GM21717 (cell line): ENCODE results near the gene COL6A6.
"Not testable (repeated sequence)": the region's sequence is repeated elsewhere in the genome, so short reads cannot be mapped to it uniquely, and the experiment has no call there.

Source experiments
- ATAC-seq: cut with Tn5 transposase; IDR thresholded peaks from one replicate; pipeline ENCODE4 v1.9.1; 2021; ENCODE audit warnings: mild to moderate bottlenecking, moderate library complexity; ENCODE audit not compliant: unreplicated experiment

The COL6A6 gene

DNA sequence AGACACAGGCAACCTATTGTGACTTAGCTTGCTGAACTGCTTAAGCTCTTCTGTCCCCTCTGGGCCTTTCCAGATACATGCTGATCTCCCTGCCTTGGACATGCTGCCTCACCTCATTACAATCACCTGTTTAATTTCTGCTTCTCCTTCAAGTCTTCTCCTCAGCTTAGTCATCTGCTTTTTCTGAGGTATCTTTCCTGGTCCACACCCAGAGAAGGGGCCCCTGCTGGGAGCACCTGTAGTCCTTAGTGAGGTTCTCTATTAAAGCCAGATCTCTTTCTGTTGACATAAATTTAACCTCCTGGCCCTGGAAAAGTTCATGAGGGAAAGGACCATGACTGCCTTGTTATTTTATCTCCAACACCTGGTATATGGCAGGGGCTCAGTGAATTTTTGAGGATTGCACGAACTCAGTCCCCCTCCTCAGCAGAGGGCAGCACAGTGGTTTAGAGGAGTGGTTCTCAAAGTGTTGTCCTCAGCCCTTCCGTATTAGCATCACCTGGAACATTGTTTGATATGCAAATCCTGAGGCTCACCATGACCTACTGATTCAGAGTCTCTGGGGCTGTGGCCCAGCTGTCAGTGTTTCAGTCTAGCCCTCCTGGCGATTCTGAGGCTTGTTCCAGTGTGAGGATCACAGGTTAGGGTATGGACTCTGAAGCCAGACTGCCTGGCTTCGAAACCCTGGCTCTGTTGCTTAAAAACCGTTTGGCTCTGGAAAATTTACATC, 12.7 kb downstream of the COL6A6 start:
- ATAC-seq, result no peak

DNA sequence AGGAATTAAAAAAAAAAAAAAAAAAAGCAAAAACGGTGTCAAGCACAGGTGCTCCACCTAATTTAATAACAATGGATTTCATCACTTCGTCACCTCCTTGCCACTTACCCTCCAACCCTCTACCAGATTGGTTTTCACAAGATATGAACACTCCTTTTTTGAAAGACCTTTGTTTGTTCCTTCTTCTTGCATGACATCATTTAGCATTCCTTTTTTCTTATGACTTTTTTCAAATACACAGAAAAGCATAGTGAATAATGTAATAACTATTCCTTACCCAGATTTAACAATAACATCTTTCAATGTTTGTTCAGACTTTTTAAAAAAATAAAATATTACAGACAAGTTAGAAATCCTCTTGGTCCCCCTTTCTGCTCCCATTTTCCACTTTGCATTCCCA, 16.3 kb downstream of the COL6A6 start:
- no peak for ATAC-seq

DNA sequence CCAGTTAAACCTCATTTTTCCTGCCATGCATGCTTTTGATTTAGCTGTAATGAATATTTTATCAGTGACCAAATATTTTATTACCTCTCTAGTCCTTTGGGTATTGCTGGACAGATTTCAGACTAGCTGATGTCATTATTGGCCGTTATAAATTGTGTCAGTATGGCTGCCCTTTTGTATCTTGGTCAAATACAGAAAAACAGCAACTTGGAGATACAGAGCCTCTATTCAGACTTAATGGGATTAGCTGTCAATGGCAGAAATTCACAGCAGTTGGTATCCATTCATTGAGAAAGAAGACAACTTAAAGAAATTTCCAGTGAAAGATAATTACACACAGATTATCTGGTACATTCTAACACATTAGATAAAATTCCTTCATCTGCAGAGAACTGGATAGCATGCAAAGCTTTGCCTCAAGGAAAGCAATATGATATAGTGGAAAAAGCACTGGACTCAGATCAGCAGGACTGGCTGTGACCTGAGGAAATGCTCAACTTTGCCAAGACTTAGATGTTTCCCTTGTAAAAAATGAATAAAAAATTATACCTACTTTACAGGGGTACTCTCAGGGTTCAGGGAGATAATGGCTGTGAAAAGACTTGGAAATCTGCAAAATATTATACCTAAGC, 20.8 kb downstream of the COL6A6 start:
- no peak for ATAC-seq

DNA sequence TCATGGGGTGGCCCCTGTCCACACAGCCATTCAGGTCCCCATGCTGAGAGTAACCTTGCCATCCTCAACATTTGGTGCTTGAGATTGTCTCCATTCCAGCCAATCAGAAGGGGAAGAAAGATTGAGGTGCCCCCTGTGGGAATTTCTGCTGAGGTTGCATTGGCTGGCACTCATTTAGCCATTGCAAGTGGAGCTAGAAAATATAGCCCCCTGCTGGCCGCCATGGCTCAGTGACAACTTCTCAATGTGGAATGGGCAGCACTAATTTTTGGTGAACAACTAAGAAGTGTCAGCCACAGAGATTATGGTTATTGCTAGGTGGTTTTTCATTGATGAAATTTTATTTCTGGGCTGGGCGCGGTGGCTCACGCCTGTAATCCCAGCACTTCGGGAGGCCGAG, 22.0 kb downstream of the COL6A6 start:
- ATAC-seq, result no peak

DNA sequence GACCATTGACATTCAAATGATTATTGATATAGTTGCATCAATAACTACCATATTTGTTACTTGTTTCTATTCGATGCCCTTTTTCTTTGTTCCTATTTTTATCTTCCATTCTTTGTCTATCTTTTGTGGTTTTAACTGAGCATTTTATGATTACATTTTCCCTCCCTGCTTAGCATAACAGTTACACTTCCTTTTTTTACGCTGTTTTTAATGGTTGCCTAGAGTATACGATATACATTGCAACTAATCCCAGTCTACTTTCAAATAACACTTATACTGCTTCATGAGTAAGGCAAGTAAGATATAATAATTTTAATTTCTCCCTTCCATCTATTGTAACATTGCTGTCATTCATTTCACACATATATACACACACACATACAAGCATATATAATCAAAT, 26.3 kb downstream of the COL6A6 start:
- ATAC-seq, result no peak

DNA sequence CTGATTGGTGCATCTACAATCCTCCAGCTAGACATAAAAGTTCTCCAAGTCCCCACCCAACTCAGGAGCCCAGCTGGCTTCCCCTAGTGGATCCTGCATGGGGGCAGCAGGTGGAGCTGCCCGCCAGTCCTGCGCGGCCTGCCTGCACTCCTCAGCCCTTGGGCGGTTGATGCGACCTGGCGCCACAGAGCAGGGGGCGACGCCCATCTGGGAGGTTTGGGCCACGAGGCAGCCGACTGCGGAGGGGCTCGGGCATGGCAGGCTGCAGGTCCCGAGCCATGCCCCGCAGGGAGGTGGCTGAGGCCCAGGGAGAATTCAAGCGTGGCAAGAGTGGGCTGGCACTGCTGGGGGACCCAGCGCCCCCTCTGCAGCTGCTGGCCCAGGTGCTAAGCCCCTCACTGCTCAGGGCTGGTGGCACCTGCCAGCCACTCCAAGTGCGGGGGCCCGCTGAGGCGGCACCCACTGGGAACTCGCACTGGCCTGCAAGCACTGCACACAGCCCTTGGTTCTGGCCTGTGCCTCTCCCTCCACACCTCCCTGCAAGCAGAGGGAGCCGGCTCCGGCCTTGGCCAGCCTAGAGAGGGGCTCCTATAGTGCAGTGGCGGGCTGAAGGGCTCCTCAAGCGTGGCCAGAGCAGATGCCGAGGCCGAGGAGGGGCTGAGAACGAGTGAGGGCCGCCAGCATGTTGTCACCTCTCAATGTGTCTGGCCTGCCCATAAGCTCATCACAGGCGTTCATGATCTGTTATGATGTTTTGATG, 30.1 kb downstream of the COL6A6 start:
- no peak for ATAC-seq

DNA sequence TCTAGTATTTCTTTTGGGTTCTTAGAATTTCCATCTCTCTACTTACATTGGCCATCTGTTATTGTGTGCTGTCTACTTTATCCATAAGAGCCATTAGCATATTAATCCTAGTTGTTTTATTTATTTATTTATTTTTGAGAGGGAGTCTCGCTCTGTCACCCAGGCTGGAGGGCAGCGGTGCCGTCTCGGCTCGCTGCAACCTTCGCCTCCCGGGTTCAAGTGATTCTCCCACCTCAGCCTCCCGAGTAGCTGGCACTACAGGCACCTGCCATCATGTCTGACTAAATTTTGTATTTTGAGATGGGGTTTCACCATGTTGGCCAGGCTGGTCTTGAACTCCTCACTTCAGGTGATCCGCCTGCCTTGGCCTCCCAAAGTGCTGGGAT, 30.7 kb downstream of the COL6A6 start:
- ATAC-seq, result not testable (repeated sequence)

DNA sequence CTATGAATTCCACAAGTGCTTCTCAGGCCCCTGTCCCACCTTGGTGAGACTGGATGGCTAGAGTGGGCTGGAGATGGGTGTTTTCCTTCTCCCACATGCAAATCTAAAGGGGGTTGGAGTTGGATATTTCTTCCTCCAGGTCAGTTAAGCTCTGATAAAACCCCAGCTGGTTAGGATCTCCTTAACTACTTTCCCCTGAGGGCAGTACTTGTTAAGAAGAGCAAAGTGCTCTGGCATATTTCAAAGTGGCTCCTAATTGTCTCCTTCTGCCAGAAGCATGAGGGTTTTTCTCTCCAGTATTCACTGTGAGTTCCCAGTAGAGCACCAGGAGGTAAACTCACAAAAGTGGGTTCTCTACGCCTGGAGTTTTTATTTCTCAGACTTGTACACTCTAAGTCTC, 31.4 kb downstream of the COL6A6 start:
- no peak for ATAC-seq

DNA sequence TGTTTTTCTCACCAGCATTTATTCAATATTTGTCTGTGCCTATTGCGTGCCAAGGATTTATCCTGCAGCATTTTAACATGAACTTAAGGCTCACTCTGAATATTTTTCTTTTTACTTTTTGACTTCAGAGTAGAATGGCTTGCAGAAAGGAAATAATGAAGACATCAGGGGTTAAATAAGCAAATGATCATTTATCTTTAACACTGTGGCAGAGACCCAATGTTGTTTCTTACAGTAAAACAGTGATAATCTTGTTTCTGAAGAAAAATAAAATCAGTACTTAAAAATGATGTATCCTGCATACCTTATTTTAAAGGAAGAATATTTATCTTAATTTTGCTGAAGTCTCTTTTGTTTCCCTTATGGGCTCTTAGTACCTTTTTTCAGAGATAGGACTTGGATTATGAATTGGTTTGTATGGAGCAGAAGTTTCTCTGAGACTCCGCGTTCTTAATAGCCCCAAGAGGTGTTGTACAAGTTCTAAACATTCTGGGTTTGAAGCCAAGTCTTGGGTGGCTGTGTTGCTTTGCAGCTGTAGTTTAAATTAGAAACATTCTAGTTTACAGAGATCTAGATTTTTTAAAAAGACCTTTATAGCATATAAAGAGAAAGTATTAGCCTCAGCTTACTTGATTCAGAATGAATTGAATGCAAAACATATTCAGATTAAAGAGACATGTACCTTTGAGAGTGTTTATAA, 40.5 kb downstream of the COL6A6 start:
- ATAC-seq, result no peak

DNA sequence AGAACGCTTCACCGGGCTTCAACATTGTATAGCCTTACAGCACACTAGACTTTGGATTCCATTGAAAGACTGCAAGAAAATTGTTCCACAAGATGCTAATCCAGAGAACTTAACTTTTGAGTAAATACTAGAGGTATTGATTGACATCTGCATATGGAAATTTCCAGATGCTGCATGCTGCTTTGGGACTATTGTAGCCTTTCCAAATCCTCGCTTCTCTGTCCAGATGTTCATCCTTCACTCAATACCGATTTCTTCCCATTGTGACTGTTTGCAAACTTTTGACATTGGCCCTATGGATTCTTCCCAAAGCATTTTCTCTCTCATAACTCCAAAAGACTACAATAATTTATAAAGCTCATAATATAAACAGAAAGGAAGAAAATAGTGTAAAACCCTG, 41.4 kb downstream of the COL6A6 start:
- no peak for ATAC-seq

DNA sequence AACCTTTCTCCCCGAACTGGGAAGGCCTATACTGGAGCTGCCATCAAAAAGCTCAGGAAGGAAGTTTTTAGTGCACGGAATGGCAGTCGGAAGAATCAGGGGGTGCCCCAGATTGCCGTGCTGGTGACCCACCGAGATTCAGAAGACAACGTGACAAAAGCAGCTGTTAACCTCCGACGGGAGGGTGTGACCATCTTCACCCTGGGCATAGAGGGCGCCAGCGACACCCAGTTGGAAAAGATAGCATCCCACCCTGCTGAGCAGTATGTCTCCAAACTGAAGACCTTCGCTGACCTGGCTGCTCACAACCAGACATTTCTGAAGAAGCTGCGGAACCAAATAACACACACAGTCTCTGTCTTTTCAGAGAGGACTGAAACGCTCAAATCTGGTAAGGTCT, 48.2 kb downstream of the COL6A6 start:
- no peak for ATAC-seq
